Tibial nerve (tissue), 3 donors: ENCODE measurements around the gene TUBB4B.

Source experiments
- POLR2A ChIP-seq, 2 donors: fragments of 450-650 bp; IDR thresholded peaks; one replicate each; pipeline ENCODE4 v1.6.1; 2017; ENCODE audit warnings: antibody characterized with exemption in 2 of 2, mild to moderate bottlenecking in 2 of 2, moderate library complexity in 2 of 2
- TF ChIP-seq, protein P1 (sequence below), 5 experiments: fragments of 200-600 bp in 3 of 5; fragments of 450-650 bp in 2 of 5; sonication (generic) in 3 of 5; IDR thresholded peaks; one replicate each; pipeline ENCODE4 v1.5.1; 2016 to 2019; ENCODE audit warnings: antibody characterized with exemption in 5 of 5, mild to moderate bottlenecking in 3 of 5, moderate library complexity in 2 of 5

GRCh38 chr9:137230705-137231371 is 10.2 kb upstream of the TUBB4B start, which contains the start of gene SLC34A3:
- TF ChIP-seq, protein P1, sequence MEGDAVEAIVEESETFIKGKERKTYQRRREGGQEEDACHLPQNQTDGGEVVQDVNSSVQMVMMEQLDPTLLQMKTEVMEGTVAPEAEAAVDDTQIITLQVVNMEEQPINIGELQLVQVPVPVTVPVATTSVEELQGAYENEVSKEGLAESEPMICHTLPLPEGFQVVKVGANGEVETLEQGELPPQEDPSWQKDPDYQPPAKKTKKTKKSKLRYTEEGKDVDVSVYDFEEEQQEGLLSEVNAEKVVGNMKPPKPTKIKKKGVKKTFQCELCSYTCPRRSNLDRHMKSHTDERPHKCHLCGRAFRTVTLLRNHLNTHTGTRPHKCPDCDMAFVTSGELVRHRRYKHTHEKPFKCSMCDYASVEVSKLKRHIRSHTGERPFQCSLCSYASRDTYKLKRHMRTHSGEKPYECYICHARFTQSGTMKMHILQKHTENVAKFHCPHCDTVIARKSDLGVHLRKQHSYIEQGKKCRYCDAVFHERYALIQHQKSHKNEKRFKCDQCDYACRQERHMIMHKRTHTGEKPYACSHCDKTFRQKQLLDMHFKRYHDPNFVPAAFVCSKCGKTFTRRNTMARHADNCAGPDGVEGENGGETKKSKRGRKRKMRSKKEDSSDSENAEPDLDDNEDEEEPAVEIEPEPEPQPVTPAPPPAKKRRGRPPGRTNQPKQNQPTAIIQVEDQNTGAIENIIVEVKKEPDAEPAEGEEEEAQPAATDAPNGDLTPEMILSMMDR (IDR thresholded peaks at IDR 0.05): no peak
- no peak for TF ChIP-seq POLR2A (IDR thresholded peaks at IDR 0.05)
